AG04450 (cell line): ENCODE data around the gene SBNO1. TPM values are rescaled to one million over a fixed set of nuclear protein-coding genes. Genes with fewer than 3 reads are reported as not detected.

Experiments
- CTCF ChIA-PET: fragments of 300-600, 350-600 bp; formaldehyde crosslinking; extraction: SDS; loops from one replicate; lab custom pipeline; 2022; ENCODE audit warnings: antibody characterized with exemption, inconsistent platforms; lab: Charles Lee
- POLR2A ChIA-PET: fragments of 350-600 bp; formaldehyde crosslinking; extraction: SDS; loops from one replicate; lab custom pipeline; 2021; ENCODE audit warnings: antibody characterized with exemption, inconsistent platforms; lab: Yijun Ruan, JAX
- DNase-seq: peaks from one replicate; pipeline ENCODE4 v3.0.0-alpha.2; 2011; ENCODE audit warnings: low read depth, low spot score
- H3K27ac ChIP-seq: one replicate; pipeline ENCODE4 v1.5.1; 2012; ENCODE audit warnings: low read depth, low read length, control low read depth
- H3K27me3 ChIP-seq: one replicate; pipeline ENCODE4 v1.6.0; 2012; ENCODE audit warnings: low read length; ENCODE audit not compliant: control insufficient read depth, insufficient read depth
- H3K4me3 ChIP-seq: 2 replicates; pipeline ENCODE4 v1.5.1; 2011; ENCODE audit warnings: mild to moderate bottlenecking, low read depth, low read length, control low read depth
- H3K9me3 ChIP-seq: 2 replicates; pipeline ENCODE4 v1.5.1; 2012; ENCODE audit warnings: low read length; ENCODE audit not compliant: control insufficient read depth, insufficient read depth
- polyA plus RNA-seq: library from polyadenylated mRNA; depleted of rRNA; stranded (reverse); fragments of >200 nt; gene quantifications from 2 replicates; pipeline ENCODE4 v1.2.3, GENCODE V29; 2011
- TF ChIP-seq, protein P1 (sequence below): IDR thresholded peaks from 2 replicates; pipeline ENCODE4 v1.5.1; 2011; ENCODE audit warnings: low read depth, low read length, control low read depth, inconsistent platforms

The SBNO1 gene
- polyA plus RNA-seq, 1 experiment: 16.0 TPM

DNA sequence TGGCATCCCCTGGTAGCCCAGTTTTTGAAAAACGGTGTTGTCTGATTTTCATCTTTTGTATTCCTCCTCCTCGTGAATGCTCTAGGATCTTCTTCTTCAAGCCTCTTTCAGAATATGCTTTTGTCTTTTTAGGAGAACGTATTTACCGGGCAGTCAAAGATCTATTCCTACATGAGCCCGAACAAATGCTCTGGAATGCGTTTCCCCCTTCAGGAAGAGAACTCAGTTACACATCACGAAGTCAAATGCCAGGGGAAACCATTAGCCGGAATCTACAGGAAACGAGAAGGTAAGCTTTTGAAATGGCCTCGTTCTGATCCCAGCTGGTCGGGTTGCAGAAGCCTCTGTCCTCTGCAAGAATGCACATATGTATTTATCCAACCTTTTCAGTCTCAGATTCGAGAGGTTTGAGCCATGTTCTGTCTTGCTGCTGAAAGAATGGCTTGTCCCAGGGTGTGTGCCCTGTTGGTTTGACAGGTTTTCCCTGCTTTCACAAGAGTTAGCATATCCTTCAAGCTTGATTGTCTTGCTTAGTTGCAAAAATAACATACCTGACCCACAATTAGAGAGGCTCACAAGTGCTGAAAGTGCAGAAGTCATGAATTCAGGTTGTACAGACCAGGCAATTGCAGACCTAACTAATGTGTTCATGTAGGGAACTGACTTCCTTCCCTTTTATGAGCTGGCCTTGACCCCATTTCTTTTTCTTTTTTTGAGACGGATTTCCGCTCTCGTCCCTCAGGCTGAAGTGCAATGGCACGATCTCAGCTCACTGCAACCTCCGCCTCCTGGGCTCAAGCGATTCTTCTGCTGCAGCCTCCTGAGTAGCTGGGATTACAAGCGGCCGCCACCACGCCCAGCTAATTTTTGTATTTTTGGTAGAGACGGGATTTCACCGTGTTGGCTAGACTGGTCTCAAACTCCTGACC lies 26.1 kb upstream of the SBNO1 start:
- no peaks in the 10 kb centered on the region; the same call in 1 of the 2 replicates for H3K9me3 ChIP-seq
- no peak for DNase-seq
- H3K27ac ChIP-seq: no peak overlapping the region
- POLR2A ChIA-PET: interaction anchor here (0.5 to 0.6 kb wide), 2 partner anchors 19 to 189 kb away, joined by 4 to 5 read pairs; no protein-coding TSS in a partner anchor
- H3K27me3 ChIP-seq: no peaks in the 10 kb centered on the region
- H3K4me3 ChIP-seq: peak overlapping the region; percentile 64
- CTCF ChIA-PET: no interaction called here
- TF ChIP-seq, protein P1, sequence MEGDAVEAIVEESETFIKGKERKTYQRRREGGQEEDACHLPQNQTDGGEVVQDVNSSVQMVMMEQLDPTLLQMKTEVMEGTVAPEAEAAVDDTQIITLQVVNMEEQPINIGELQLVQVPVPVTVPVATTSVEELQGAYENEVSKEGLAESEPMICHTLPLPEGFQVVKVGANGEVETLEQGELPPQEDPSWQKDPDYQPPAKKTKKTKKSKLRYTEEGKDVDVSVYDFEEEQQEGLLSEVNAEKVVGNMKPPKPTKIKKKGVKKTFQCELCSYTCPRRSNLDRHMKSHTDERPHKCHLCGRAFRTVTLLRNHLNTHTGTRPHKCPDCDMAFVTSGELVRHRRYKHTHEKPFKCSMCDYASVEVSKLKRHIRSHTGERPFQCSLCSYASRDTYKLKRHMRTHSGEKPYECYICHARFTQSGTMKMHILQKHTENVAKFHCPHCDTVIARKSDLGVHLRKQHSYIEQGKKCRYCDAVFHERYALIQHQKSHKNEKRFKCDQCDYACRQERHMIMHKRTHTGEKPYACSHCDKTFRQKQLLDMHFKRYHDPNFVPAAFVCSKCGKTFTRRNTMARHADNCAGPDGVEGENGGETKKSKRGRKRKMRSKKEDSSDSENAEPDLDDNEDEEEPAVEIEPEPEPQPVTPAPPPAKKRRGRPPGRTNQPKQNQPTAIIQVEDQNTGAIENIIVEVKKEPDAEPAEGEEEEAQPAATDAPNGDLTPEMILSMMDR: no peak

DNA sequence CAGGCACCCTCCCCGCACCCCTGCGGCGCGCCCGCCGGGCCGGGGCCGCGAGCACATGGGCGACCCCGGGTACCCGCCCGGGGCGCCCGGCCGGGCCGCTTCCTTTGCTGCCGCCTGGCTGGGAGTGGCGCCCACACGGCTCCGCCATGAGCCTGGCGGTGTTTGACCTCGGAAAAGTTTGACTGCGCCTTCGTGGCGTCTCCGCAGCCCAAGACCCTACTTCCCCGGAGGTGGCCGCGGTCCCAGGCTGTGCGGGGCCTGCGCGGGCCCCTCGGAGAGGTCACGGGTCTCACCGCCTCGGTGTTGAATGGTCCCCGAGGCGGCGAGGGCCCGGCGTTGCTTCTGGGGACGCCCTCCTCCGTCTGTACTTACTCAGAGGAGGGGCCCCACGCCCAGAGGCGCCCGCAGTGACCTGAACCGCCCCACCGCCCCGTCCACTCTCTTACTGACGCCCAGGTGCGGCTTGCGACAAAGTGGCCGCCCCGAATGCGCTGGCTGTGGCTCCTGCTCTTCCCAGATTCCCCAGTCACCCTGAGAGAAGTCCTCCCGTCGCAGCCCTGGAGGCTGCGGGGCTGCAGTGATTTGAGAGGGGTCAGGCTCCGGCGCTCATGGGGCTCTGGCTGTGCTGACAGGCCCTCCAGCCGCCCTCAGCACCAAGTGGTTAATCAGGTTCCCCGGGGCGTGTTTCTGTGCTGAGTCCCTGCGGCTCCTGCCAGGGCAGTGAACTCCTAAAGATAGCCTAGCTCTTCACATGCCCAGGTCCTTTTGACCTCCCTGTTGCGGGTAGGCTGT lies 25.1 kb upstream of the SBNO1 start:
- peak overlapping the region; percentile 64 for H3K4me3 ChIP-seq
- H3K9me3 ChIP-seq: no peaks in the 10 kb centered on the region; the same call in 1 of the 2 replicates
- ChIA-PET POLR2A (no interaction called here), CTCF (no interaction called here)
- H3K27ac ChIP-seq: peak overlapping the region; percentile 21
- no peaks in the 10 kb centered on the region for H3K27me3 ChIP-seq
- no peak for DNase-seq
- TF ChIP-seq, protein P1: no peak

DNA sequence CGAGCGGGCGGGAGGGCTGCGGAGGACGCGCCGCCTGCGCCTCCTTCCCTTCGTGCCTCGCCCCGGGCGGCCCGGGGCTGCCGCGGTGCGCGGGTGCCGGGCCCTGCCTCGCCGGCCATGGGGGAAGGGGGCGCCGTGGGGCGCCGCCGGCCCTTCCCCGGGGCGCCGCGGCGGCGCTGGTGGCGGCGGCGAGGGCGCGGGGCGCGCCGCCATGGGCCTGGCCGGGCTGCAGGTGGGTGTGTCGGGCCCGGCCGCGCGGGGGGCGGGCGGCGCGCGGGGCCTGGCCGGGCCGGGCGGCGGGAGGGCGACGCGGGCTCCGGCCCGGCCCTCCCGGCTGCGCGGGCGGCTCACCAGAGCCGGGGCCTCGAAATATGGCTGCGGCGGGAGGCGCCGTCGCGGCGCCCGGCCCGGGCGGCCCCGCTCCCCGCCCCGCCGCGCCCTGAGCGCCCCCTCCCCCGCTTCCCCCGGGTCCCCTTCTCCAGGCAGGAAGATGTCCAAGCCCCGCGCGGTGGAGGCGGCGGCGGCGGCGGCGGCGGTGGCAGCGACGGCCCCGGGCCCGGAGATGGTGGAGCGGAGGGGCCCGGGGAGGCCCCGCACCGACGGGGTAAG lies 24.4 kb upstream of the SBNO1 start:
- ChIA-PET CTCF (no interaction called here), POLR2A (interaction anchor here (0.7 kb wide), 1 partner anchor 24 kb away, joined by 3 read pairs; no protein-coding TSS in a partner anchor)
- TF ChIP-seq, protein P1: no peak
- Histone ChIP-seq H3K27me3 (no peaks in the 10 kb centered on the region), H3K27ac (no peak overlapping the region), H3K4me3 (peak overlapping the region; percentile 64), H3K9me3 (no peaks in the 10 kb centered on the region; the same call in 1 of the 2 replicates)
- no peak for DNase-seq

DNA sequence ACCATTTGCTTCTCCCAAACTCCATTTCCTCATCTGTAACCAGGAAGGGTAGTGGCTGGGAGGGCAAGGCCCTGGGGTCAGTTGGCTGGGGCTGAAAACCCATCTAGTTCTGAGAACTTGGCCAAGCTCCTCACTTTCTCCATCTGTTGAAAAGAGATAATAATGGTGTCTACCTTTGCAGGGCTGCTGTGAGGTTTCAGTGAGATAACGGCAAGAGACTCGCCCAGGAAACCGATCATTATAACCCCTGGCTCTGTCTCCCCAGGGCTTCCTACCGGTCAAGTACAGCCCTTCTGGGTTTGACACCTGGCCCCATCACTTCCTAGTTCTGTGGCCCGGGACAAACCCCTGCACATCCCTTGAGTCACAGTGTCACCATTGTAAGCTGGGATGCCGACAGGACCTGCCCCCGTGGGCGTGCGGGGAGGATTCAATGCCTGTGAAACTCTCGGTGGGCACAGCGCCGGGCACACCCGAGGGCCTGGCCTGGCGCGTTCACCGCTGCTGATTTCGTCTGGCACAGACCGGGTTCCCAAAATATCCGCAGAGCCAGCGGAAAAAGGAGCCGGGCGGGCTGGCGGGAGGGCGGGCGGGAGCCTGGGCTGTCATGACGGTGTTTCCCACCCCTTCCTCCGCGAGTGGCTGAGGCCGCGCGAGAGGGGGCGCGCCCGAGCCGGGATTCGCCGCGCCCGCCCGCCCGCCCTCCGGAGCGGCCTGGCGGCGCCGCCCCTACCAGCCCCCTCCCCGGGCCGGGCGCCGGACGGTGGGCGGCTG lies 23.7 kb upstream of the SBNO1 start:
- CTCF ChIA-PET: no interaction called here
- Histone ChIP-seq H3K4me3 (peak overlapping the region; percentile 71), H3K27me3 (no peaks in the 10 kb centered on the region), H3K9me3 (no peaks in the 10 kb centered on the region; the same call in 1 of the 2 replicates), H3K27ac (peak overlapping the region; percentile 65)
- TF ChIP-seq, protein P1: no peak
- no peak for DNase-seq
- POLR2A ChIA-PET: interaction anchor here (0.7 to 1.4 kb wide), 2 partner anchors 23 kb away, joined by 3 read pairs; no protein-coding TSS in a partner anchor
